GM12892 (cell line): ENCODE data around the gene BCCIP.

Experiments
- DNase-seq: peaks from one replicate; pipeline ENCODE4 v3.0.0; 2011; ENCODE audit not compliant: insufficient read length
- FAIRE-seq: peaks from 2 replicates; lab custom pipeline; 2011; peaks lifted over from hg19 to GRCh38; lab: Jason Lieb, UNC
- POLR2A ChIP-seq: IDR thresholded peaks from 2 replicates; pipeline ENCODE4 v1.6.1; 2011; ENCODE audit warnings: low read depth, low read length, control low read depth
- POLR2AphosphoS5 ChIP-seq: IDR thresholded peaks from 2 replicates; pipeline ENCODE4 v1.6.1; 2011; ENCODE audit warnings: low read depth, low read length, control low read depth
- TAF1 ChIP-seq: IDR thresholded peaks from 2 replicates; pipeline ENCODE4 v1.6.1; 2011; ENCODE audit warnings: low read depth, mild to moderate bottlenecking, control low read depth, low read length, borderline replicate concordance

Gene BCCIP

DNA sequence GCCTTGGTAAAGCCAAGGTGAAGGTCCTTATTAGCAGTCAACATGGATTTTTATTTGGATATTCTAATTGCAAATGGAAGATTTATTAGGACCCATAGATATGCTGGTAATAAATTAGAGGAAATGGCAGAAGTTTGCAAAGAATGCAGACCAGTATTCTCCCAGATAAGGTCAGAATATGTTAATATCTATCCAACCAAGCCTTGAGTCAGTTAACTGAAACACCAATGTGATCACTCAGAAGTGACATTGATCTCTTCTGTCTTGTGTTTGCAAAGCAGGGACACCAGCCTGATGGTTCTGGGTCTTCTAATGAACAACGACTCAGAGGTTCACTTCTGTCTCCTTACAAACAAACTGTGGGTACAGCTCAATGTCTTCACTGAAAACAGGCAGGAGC is 21.8 kb upstream of the BCCIP start:
- no peak for FAIRE-seq
- TF ChIP-seq TAF1, result no peak
- no peak for TF ChIP-seq POLR2A
- TF ChIP-seq POLR2AphosphoS5, result no peak
- no peak for DNase-seq

DNA sequence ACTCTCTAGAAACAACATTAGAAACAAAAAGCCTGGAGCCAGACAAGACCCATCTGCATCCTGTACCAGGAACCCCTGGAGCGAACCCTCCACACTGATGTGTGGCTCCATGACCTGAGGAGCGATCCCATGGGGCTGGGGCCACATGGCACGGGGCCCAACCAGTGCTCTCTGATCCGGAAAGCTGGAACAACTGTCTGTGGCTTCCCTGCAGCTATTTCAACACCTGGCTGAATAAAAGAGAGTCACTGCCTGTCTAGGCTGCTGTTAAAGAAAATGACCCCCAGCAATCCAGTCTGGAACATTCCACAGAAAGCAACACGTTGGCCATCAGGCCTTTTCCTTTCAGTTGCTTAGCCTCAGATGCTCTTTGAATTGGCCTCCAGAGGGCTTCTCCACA is 21.2 kb upstream of the BCCIP start:
- FAIRE-seq (no peak), DNase-seq (no peak)
- TF ChIP-seq POLR2AphosphoS5, result no peak
- no peak for TF ChIP-seq TAF1
- TF ChIP-seq POLR2A, result no peak

DNA sequence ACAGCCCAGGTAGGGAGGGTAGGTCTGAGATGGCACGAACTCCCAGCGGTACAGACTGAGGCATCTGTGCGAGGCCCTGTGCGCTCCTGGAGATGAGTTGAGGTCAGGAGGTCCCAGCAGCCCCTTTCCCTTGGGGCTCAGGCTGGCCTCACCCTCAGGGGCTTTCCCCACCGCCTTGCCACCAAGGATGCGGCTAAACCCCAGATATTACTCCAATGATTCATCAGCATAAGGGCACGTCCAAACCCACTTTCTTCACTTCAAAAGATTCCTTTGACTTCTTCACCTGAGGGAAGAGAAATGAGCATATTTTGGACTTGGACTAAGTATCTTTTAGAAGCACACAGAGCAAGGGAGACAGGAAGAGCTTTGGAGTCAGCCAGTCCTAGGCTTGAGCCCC is 20.6 kb upstream of the BCCIP start:
- FAIRE-seq, result no peak
- TF ChIP-seq POLR2AphosphoS5, result no peak
- no peak for TF ChIP-seq TAF1
- TF ChIP-seq POLR2A, result no peak
- no peak for DNase-seq

DNA sequence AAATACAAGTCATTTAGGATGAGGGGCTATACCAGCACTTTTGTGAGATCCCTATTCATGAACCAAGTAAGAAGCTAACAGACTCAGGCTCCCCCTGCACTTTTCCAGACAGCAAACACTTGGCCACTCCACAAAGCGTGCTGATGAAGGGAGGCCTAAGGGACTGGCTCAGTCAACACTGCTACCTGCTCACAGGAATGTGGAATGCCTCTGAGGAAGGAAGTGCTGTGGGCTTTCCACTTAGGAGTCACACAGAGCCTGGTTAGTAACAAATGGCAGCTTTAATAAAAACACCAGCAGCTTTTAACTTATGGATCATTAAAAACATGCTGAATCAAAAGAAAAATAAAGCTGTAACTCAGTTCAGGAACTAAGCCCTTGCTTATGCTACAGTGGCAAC is 15.3 kb upstream of the BCCIP start:
- TF ChIP-seq POLR2AphosphoS5 (no peak), POLR2A (no peak)
- DNase-seq (no peak), FAIRE-seq (no peak)

DNA sequence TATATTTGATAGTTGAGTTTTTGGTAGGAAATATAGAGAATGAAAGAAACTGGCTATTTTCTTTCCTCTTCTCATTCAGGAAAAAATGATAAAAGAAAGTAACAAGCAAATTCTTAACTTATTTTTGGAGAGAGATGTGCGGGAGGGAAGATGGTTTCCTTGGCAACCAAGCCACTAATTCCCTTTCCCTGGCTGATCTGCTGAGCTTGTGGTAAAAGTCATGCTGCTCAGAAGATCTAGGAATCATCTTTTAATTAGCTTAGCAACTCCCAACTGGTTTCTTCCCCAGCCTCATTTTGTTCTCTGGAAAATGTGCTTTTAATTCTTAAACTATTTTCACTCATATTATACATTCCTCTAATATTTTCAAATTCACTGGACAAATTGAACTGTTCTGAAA is 12.1 kb upstream of the BCCIP start:
- TF ChIP-seq POLR2AphosphoS5 (no peak), POLR2A (no peak), TAF1 (no peak)
- DNase-seq (no peak), FAIRE-seq (no peak)

DNA sequence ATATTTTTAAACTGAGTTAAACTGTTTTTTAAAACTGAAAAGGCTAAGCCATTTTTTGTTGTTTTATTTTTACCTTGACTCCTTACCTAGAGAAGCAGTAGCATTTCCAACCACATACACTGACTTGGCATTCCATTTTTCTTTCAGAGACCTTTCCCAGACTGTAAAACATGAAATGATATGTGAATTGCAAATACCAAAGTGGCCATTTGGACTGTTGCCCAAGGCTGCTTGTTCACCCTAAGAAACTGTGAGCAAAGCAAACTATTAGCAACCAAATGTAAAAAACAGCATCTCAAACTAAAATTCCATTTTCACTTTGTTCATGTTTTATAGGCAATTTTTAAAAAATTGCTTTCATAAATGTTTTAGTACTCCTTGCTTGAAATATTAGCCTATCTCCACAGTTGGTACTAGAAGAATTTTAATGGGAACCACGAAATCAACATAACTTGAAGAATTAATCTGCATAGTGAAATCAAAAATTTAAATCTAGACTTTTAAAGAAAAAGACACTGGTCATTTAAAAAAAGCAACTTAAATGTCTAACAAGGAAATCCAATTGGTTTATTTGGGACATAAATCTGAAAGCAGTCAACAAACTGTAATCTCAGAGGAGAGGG is 11.1 kb upstream of the BCCIP start:
- FAIRE-seq (no peak), DNase-seq (no peak)
- no peak for TF ChIP-seq POLR2A
- TF ChIP-seq TAF1, result no peak
- no peak for TF ChIP-seq POLR2AphosphoS5

DNA sequence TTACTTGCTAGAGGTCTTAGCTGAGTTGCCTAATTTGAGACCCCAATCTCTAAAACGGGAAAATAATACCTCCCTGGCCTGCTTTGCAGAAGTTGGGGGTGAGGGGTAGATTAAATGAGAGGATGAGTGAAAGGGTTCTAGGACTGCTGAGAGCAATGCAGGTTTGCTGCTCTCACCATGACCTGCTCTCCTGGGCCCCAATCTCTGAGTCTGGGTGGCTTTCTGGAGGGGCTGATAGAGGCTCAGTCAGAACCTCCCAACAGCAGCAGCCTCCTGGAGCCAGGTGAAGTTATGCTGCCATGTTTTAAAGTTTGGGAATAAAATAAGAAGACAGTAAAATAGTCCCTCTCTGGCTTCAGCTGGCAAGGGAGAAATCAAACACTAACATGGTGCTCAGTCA is 7.6 kb upstream of the BCCIP start:
- no peak for TF ChIP-seq POLR2A
- no peak for TF ChIP-seq TAF1
- no peak for TF ChIP-seq POLR2AphosphoS5
- DNase-seq (no peak), FAIRE-seq (no peak)

DNA sequence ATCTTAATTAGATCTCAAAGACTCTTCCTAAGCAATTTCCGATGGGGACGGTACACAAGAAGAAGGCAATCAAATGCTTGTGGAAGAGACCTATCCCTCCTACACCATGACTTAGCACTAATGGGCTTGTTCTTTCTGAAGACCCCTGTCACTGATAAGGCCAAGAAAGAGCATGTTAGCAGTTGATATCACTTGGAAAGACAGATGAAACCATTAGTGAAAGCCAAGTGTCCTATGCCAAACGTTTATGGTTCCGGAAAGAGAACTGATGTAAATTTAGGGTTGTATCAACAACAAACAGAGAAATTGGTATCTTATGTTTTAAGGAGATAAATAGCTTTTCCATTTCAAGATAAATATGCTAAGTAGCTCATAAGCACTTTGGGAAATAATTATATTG is 6.8 kb upstream of the BCCIP start:
- no peak for FAIRE-seq

DNA sequence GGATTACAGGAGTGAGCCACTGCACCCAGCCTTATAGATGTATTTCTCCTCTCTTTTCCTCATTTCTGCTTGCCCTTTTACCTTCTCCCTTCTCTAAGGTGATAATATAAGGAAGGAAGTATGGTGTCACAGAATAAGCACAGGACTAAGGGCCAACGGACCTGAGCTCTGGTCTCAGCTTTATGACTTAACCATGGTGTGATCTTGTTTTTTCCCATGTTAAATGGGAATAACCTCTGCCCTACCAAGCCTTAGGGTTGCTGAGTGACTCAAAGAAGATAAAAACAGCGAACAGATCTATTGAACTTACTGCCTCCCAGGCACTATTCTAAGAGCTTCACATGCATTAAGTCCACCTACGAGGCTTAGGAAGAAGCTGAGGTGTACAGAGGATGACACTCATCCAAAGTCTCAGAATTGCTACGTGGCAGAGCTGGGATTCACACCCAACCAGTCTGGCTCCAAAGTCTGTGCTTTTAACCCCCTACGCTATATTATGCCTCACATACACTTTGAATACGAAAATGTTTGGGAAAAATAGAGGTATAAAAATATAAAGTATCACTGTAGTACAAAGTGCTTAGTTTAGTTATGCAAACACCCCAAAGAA is 5.9 kb upstream of the BCCIP start:
- FAIRE-seq, result no peak
- TF ChIP-seq TAF1 (no peak), POLR2AphosphoS5 (no peak), POLR2A (no peak)
- DNase-seq, result no peak

More for the DNA sequence above, 6.8 kb upstream of the BCCIP start:
- no peak for DNase-seq
- TF ChIP-seq POLR2AphosphoS5 (no peak), POLR2A (no peak), TAF1 (no peak)

DNA sequence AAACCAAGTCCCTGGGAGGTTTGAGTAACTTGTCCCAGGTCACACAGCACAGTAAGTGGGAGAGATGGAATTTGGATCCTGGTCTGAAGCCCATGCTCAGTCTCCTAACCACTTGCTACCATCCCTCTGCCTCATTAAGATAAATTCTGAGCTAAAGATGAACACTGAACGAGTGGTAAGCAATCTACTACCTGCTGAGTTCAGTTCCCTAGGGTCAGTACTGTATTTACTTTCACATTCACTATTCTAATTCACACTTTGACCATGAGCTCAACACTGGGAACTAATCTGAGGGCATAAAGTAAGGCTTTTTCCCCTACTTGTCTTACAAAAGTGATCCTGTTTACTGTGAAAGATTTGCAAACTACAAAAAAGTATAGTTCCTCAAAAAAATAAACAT is 2.6 kb upstream of the BCCIP start:
- TF ChIP-seq TAF1, result no peak
- no peak for TF ChIP-seq POLR2AphosphoS5
- no peak for TF ChIP-seq POLR2A
- no peak for DNase-seq
- no peak for FAIRE-seq

DNA sequence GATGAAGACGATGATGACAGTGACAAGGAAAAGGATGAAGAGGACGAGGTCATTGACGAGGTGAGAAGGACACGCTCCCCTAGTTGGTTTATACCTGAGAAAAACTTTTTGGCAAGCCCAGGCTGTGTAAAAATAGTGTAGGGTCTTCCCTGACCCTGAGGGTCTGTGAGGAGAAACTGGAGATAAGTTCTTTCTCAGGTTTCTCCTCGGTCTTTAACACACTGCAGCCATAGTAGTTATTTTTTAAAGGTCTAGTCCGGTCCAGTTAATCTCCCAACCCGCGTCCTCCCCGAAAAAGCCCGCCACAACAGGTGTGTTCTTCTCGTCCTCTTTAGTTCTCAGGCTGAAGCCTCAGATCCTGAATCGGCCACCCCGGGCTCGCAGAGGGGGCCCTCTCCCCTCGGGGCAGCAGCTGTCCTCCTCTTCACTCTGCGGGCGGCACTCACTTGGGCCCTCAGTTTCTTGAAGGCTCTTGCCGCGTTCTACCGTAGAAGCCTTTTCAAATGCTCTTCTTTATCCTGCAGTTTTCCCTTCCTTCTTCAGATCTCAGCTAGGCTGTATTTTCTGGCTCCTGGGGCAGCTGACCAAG is 411 bp downstream of the BCCIP start:
- TF ChIP-seq POLR2AphosphoS5 (no peak), POLR2A (no peak), TAF1 (no peak)
- DNase-seq (no peak), FAIRE-seq (peak; percentile 17)

DNA sequence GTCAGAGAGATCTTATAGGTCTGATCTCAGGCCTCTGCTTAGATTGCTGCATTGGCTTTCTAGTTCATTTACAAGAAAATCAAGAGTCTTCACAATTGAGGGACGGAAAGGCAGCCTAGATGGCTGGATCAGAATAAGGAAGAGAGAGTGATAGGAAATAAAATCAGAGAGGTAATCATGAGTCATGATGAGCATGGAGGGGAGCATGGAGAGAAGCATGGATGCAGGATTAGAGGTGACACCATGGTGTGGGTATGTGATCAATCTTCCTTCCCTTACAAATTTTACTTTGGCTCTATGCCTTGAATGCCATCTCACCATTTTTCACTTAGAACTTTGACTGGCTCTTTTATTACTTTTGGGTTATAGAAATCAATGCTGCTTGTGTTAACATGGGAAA is 1.4 kb downstream of the BCCIP start:
- FAIRE-seq, result no peak
- DNase-seq, result no peak
- TF ChIP-seq POLR2AphosphoS5 (no peak), POLR2A (no peak)

DNA sequence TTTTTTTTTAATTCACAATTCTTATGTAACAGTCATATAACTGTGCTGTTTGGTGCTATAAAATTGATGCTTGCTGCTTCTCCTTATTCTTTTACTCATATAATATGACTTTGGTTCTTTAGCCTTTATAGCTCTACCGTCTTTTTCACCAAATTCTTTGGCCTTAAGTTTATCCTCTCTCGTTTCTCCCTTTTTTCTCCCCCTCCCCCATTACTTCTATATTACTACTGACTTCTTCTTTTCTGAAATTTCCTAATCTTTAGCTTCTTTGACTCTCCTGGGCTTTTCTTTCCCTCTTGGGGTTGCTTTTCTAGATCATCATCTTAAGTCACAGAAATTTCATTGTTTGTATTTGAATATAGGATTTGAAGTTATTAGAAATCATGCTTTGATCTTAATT is 3.8 kb downstream of the BCCIP start:
- TF ChIP-seq POLR2A, result no peak
- TF ChIP-seq POLR2AphosphoS5, result no peak
- DNase-seq, result no peak
- no peak for FAIRE-seq
